ENCODE data around the gene LARGE1.

LARGE1 gene

GRCh38 chr22:33697640-33698039, 222.6 kb downstream of the LARGE1 start:
- TF ChIP-seq EZH2phosphoT487 (IDR thresholded peaks at IDR 0.05; ENCODE audit: borderline replicate concordance) (no peak), CTCF (conservative IDR thresholded peaks at IDR 0.05; ENCODE audit: low read length) (no peak)
- Histone ChIP-seq H3K9me2 (replicated peaks; ENCODE audit: low read depth, low read length) (no peaks in the 10 kb centered on the region), H3K4me2 (ENCODE audit: low read depth, low read length, poor library complexity, severe bottlenecking) (no peak overlapping the region), H4K20me1 (ENCODE audit: insufficient read depth, low read length, poor library complexity, severe bottlenecking) (no peaks in the 10 kb centered on the region), H2AFZ (ENCODE audit: low read length) (no peak overlapping the region), H3K9ac (ENCODE audit: low read depth, low read length, poor library complexity, severe bottlenecking) (no peak overlapping the region), H3K27me3 (ENCODE audit: insufficient read depth, low read length, poor library complexity, severe bottlenecking) (no peaks in the 10 kb centered on the region), H3K79me2 (ENCODE audit: insufficient read depth, low read length) (no peaks in the 10 kb centered on the region), H3K4me3 (ENCODE audit: low read length, poor library complexity, severe bottlenecking) (no peak overlapping the region), H3K36me3 (ENCODE audit: insufficient read depth, low read length) (no peaks in the 10 kb centered on the region), H3K4me1 (ENCODE audit: insufficient read depth, low read length, poor library complexity, severe bottlenecking) (no peaks in the 10 kb centered on the region), H3K9me3 (ENCODE audit: insufficient read depth, low read depth, low read length) (peaks cover 12% of the 10 kb centered on the region; the same call in 1 of the 2 replicates), H3F3A (ENCODE audit: low read depth) (no peaks in the 10 kb centered on the region)

- Histone ChIP-seq H3K36me3 (ENCODE audit: insufficient read depth, low read length) (no peaks in the 10 kb centered on the region), H3F3A (ENCODE audit: low read depth) (no peaks in the 10 kb centered on the region), H2AFZ (ENCODE audit: low read length) (no peak overlapping the region), H3K9ac (ENCODE audit: low read depth, low read length, poor library complexity, severe bottlenecking) (no peak overlapping the region), H3K4me1 (ENCODE audit: insufficient read depth, low read length, poor library complexity, severe bottlenecking) (no peaks in the 10 kb centered on the region), H3K79me2 (ENCODE audit: insufficient read depth, low read length) (no peaks in the 10 kb centered on the region), H3K4me2 (ENCODE audit: low read depth, low read length, poor library complexity, severe bottlenecking) (no peak overlapping the region), H4K20me1 (ENCODE audit: insufficient read depth, low read length, poor library complexity, severe bottlenecking) (no peaks in the 10 kb centered on the region), H3K9me3 (ENCODE audit: insufficient read depth, low read depth, low read length) (peaks cover 4% of the 10 kb centered on the region; the same call in 1 of the 2 replicates), H3K4me3 (ENCODE audit: low read length, poor library complexity, severe bottlenecking) (no peak overlapping the region), H3K9me2 (replicated peaks; ENCODE audit: low read depth, low read length) (no peaks in the 10 kb centered on the region), H3K27me3 (ENCODE audit: insufficient read depth, low read length, poor library complexity, severe bottlenecking) (no peaks in the 10 kb centered on the region)
- no peak for TF ChIP-seq EZH2phosphoT487 (IDR thresholded peaks at IDR 0.05; ENCODE audit: borderline replicate concordance)
- no peak for TF ChIP-seq CTCF (conservative IDR thresholded peaks at IDR 0.05; ENCODE audit: low read length)
Observed at GRCh38 chr22:33691057-33691630, 229.1 kb downstream of the LARGE1 start.

GRCh38 chr22:33688903-33689302, 231.4 kb downstream of the LARGE1 start:
- Histone ChIP-seq H3K4me2 (ENCODE audit: low read depth, low read length, poor library complexity, severe bottlenecking) (no peak overlapping the region), H4K20me1 (ENCODE audit: insufficient read depth, low read length, poor library complexity, severe bottlenecking) (no peaks in the 10 kb centered on the region), H3K9me2 (replicated peaks; ENCODE audit: low read depth, low read length) (no peaks in the 10 kb centered on the region), H2AFZ (ENCODE audit: low read length) (no peak overlapping the region), H3K4me1 (ENCODE audit: insufficient read depth, low read length, poor library complexity, severe bottlenecking) (no peaks in the 10 kb centered on the region), H3F3A (ENCODE audit: low read depth) (no peaks in the 10 kb centered on the region), H3K27me3 (ENCODE audit: insufficient read depth, low read length, poor library complexity, severe bottlenecking) (no peaks in the 10 kb centered on the region), H3K4me3 (ENCODE audit: low read length, poor library complexity, severe bottlenecking) (no peak overlapping the region), H3K9me3 (ENCODE audit: insufficient read depth, low read depth, low read length) (peaks cover 6% of the 10 kb centered on the region; the same call in 1 of the 2 replicates), H3K36me3 (ENCODE audit: insufficient read depth, low read length) (no peaks in the 10 kb centered on the region), H3K79me2 (ENCODE audit: insufficient read depth, low read length) (no peaks in the 10 kb centered on the region), H3K9ac (ENCODE audit: low read depth, low read length, poor library complexity, severe bottlenecking) (no peak overlapping the region)
- TF ChIP-seq CTCF (conservative IDR thresholded peaks at IDR 0.05; ENCODE audit: low read length): no peak
- TF ChIP-seq EZH2phosphoT487 (IDR thresholded peaks at IDR 0.05; ENCODE audit: borderline replicate concordance): no peak
